HG03097 (cell line): Measurements from ENCODE around the gene RPS6KA2.

ENCODE experiments used
- ATAC-seq: cut with Tn5 transposase; IDR thresholded peaks from one replicate; pipeline ENCODE4 v1.9.1; 2021; ENCODE audit not compliant: unreplicated experiment, low FRiP score

The RPS6KA2 gene

GRCh38 chr6:166439366-166440091 lies 187.5 kb downstream of the RPS6KA2 start:
- no peak for ATAC-seq

- no peak for ATAC-seq
These were observed 188.7 kb downstream of the RPS6KA2 start for GRCh38 chr6:166438211-166438861.

GRCh38 chr6:166437661-166438060 lies 189.4 kb downstream of the RPS6KA2 start:
- ATAC-seq = no peak

- no peak for ATAC-seq
These were observed 190.6 kb downstream of the RPS6KA2 start for GRCh38 chr6:166436195-166437139.

- no peak for ATAC-seq
These were observed 191.5 kb downstream of the RPS6KA2 start for GRCh38 chr6:166435574-166435973.

- ATAC-seq = no peak
These were observed 192.7 kb downstream of the RPS6KA2 start for GRCh38 chr6:166434336-166434735.

- ATAC-seq = no peak
These were observed 194.0 kb downstream of the RPS6KA2 start for GRCh38 chr6:166433096-166433495.

- no peak for ATAC-seq
These were observed 196.8 kb downstream of the RPS6KA2 start for GRCh38 chr6:166430269-166430668.

GRCh38 chr6:166424431-166424830 lies 202.6 kb downstream of the RPS6KA2 start:
- ATAC-seq = no peak

- no peak for ATAC-seq
These were observed 203.3 kb downstream of the RPS6KA2 start for GRCh38 chr6:166423781-166424180.

GRCh38 chr6:166423051-166423745 lies 203.9 kb downstream of the RPS6KA2 start:
- no peak for ATAC-seq

GRCh38 chr6:166422201-166422940 lies 204.7 kb downstream of the RPS6KA2 start:
- no peak for ATAC-seq

- no peak for ATAC-seq
These were observed 206.7 kb downstream of the RPS6KA2 start for GRCh38 chr6:166420351-166420750.

GRCh38 chr6:166419717-166420116 lies 207.3 kb downstream of the RPS6KA2 start:
- ATAC-seq = peak; percentile 22

- peak; percentile 95 for ATAC-seq
These were observed 207.8 kb downstream of the RPS6KA2 start for GRCh38 chr6:166419286-166419685.

GRCh38 chr6:166418691-166419143 lies 208.3 kb downstream of the RPS6KA2 start:
- ATAC-seq = no peak

GRCh38 chr6:166417285-166417691 lies 209.8 kb downstream of the RPS6KA2 start:
- ATAC-seq = peak; percentile 40

GRCh38 chr6:166415833-166416347 lies 211.2 kb downstream of the RPS6KA2 start:
- ATAC-seq = no peak

- ATAC-seq = no peak
These were observed 211.7 kb downstream of the RPS6KA2 start for GRCh38 chr6:166415306-166415705.
